ENCODE measurements around the gene VSX2.
"Not testable (repeated sequence)": the region's sequence is repeated elsewhere in the genome, so short reads cannot be mapped to it uniquely, and the experiment has no call there.

VSX2 gene

GRCh38 chr14:74258764-74259035, 19.5 kb downstream of the VSX2 start:
- H3K4me3 ChIP-seq (ENCODE audit: low read length): no peak overlapping the region
- no peak for TF ChIP-seq ZNF274 (IDR thresholded peaks at IDR 0.05; ENCODE audit: low read depth, low read length)

DNA sequence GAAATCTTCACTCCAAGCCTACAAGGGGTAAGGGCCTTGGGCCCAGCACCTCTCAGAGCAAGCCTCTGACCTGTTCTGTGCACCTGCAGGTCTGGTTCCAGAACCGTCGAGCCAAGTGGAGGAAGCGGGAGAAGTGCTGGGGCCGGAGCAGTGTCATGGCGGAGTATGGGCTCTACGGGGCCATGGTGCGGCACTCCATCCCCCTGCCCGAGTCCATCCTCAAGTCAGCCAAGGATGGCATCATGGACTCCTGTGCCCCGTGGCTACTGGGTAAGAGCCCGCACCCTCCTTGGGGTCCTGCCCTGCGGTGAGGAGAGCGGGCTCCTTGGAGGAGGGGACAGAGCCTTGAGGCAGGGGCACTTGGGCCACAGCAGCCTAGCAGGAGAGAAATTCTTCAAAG, 20.3 kb downstream of the VSX2 start:
- no peak overlapping the region for H3K4me3 ChIP-seq (ENCODE audit: low read length)
- TF ChIP-seq ZNF274 (IDR thresholded peaks at IDR 0.05; ENCODE audit: low read depth, low read length): no peak

GRCh38 chr14:74260525-74261233, 21.4 kb downstream of the VSX2 start:
- H3K4me3 ChIP-seq (ENCODE audit: low read length): no peak overlapping the region
- no peak for TF ChIP-seq ZNF274 (IDR thresholded peaks at IDR 0.05; ENCODE audit: low read depth, low read length)

DNA sequence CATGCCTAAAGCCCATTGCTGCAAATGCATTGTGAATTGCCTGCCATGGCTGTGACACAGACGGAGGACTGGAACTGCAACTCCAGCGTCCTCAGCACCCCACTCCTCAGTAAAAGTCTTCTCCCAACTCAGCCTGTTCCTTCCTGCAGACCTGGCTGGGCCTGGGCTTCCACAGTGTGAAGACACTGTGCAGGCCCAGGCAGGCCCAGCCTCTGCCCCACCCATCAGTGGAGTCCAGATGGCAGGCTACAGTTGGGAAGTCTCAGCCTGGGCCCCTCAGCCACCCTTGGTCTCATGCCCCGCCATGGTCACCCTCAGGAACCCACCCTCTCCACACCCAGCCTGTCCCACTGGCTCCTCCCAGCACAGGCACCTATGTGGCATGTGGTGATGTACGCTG, 22.0 kb downstream of the VSX2 start:
- no peak overlapping the region for H3K4me3 ChIP-seq (ENCODE audit: low read length)
- TF ChIP-seq ZNF274 (IDR thresholded peaks at IDR 0.05; ENCODE audit: low read depth, low read length): no peak

DNA sequence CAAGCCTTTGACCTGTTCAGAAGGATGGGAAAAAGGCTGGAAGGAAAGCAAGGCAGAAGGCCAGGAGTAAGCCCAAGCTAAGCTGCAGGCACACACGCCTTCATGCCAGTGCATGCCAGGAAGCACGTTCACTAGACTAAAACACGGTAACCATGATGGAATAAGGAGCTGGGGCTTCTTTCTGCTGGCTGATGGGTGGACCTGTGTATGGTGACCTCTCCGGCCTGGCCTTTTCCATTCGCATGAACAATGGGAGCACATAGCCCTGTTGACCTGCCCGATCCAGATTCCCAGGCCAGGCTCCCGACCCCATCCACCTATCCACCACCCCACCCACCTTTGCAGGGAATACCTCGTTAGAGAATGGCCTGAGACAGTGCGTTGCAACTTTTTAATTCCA, 22.8 kb downstream of the VSX2 start:
- TF ChIP-seq ZNF274 (IDR thresholded peaks at IDR 0.05; ENCODE audit: low read depth, low read length): no peak
- H3K4me3 ChIP-seq (ENCODE audit: low read length): no peak overlapping the region

- H3K4me3 ChIP-seq (ENCODE audit: low read length): no peak overlapping the region
- TF ChIP-seq ZNF274 (IDR thresholded peaks at IDR 0.05; ENCODE audit: low read depth, low read length): no peak
Observed at GRCh38 chr14:74263181-74263580, 23.9 kb downstream of the VSX2 start.

- no peak for TF ChIP-seq ZNF274 (IDR thresholded peaks at IDR 0.05; ENCODE audit: low read depth, low read length)
- H3K4me3 ChIP-seq (ENCODE audit: low read length): no peak overlapping the region
Observed at GRCh38 chr14:74263921-74264320, 24.7 kb downstream of the VSX2 start.

GRCh38 chr14:74265301-74265965, 26.2 kb downstream of the VSX2 start:
- H3K4me3 ChIP-seq (ENCODE audit: low read length): no peak overlapping the region
- TF ChIP-seq ZNF274 (IDR thresholded peaks at IDR 0.05; ENCODE audit: low read depth, low read length): no peak

DNA sequence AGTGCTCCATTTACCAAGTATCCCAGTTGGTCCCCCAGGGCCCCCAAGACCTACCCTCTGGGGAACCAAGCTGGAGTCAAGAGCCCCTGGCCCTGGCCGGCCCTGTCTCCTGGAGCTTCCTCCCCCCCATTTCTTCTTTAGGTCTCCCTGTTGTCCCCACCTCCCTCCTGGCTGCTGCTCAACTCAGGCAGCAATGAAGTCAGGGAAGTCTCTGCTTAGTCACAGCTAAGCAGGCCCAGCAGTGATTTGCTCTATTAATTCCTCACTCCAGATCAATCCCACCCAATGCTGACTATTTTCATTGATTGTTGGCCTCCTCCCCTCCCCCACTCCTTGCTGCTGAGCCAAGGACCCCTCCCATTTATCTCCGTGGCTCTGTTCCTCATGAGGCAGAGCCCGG, 28.3 kb downstream of the VSX2 start:
- H3K4me3 ChIP-seq (ENCODE audit: low read length): no peak overlapping the region
- TF ChIP-seq ZNF274 (IDR thresholded peaks at IDR 0.05; ENCODE audit: low read depth, low read length): no peak

GRCh38 chr14:74270382-74271177, 31.3 kb downstream of the VSX2 start:
- not testable (repeated sequence) for H3K4me3 ChIP-seq (ENCODE audit: low read length)

GRCh38 chr14:74271365-74271764, 32.1 kb downstream of the VSX2 start:
- H3K4me3 ChIP-seq (ENCODE audit: low read length): no peak overlapping the region
- no peak for TF ChIP-seq ZNF274 (IDR thresholded peaks at IDR 0.05; ENCODE audit: low read depth, low read length)

- no peak for TF ChIP-seq ZNF274 (IDR thresholded peaks at IDR 0.05; ENCODE audit: low read depth, low read length)
Observed at GRCh38 chr14:74275241-74275841, 36.1 kb downstream of the VSX2 start.

GRCh38 chr14:74278080-74278479, 38.8 kb downstream of the VSX2 start:
- TF ChIP-seq ZNF274 (IDR thresholded peaks at IDR 0.05; ENCODE audit: low read depth, low read length): no peak
- H3K4me3 ChIP-seq (ENCODE audit: low read length): no peak overlapping the region

More at GRCh38 chr14:74275241-74275841, 36.1 kb downstream of the VSX2 start:
- no peak overlapping the region for H3K4me3 ChIP-seq (ENCODE audit: low read length)

- no peak for TF ChIP-seq ZNF274 (IDR thresholded peaks at IDR 0.05; ENCODE audit: low read depth, low read length)
- no peak overlapping the region for H3K4me3 ChIP-seq (ENCODE audit: low read length)
Observed at GRCh38 chr14:74281069-74281468, 41.8 kb downstream of the VSX2 start.

DNA sequence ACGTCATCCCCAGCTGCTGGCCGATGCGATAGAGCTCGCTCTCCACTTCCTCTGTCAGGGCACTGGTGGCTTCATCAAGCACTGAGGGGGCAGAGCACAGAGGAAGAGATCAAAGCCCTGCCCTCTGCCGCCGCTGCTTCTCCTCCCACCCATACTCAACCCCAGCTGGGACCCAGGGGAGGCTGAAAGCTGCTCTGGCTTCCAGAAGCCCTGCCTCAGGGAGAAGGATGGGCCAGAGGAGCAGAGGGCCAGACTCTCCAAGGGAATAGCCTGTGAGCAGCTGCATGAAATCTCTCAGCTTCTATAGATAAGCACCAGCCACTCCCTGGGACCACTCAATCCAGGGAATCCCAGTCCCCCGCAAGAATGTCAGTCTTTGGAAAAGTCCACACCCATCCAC, 47.5 kb downstream of the VSX2 start:
- TF ChIP-seq ZNF274 (IDR thresholded peaks at IDR 0.05; ENCODE audit: low read depth, low read length): no peak
- H3K4me3 ChIP-seq (ENCODE audit: low read length): no peak overlapping the region

All from GM08714 (cell line).